ENCODE results near the gene NLRP6.
"Not testable (repeated sequence)": the region's sequence is repeated elsewhere in the genome, so short reads cannot be mapped to it uniquely, and the experiment has no call there.

NLRP6 gene

GRCh38 chr11:326842-327580 lies 48.8 kb downstream of the NLRP6 start:
- DNase-seq: peak; percentile 84

GRCh38 chr11:327581-327923 lies 49.3 kb downstream of the NLRP6 start:
- DNase-seq: no peak

GRCh38 chr11:328012-328411 lies 49.8 kb downstream of the NLRP6 start:
- DNase-seq: peak; percentile 52

DNA sequence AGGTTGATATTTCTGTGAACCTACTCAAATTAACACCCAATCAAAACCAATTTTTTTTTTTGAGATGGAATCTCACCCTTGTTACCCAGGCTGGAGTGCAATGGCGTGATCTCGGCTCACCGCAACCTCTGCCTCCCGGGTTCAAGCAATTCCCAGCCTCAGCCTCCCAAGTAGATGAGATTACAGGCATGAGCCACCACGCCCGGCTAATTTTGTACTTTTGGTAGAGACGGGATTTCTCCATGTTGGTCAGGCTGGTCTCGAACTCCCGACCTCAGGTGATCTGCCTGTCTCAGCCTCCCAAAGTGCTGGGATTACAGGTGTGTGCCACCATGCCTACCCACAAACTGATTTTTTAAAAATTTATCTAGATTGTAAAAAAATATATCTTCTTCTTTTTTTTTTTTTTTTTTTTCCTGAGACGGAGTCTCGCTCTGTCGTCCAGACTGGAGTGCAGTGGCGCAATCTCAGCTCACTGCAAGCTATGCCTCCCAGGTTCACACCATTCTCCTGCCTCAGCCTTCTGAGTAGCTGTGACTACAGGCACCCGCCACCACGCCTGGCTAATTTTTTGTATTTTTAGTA lies 50.4 kb downstream of the NLRP6 start:
- peak; percentile 44 for DNase-seq

DNA sequence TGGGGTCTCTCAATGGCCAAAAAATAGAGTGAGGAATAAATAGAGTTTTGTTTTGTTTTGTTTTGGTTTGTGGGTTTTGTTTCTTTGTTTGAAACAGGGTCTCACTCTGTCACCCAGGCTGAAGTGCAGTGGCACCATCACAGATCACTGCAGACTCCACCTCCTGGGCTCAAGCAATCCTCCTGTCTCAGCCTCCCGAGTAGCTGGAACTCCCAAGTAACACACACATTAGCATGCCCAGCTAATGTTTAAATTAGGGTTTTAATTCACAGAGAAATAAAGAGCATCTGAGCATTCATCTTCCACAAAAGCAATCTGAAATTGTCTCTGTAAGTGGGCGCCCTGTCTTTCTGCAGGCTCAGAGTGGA lies 51.7 kb downstream of the NLRP6 start:
- peak; percentile 48 for DNase-seq

DNA sequence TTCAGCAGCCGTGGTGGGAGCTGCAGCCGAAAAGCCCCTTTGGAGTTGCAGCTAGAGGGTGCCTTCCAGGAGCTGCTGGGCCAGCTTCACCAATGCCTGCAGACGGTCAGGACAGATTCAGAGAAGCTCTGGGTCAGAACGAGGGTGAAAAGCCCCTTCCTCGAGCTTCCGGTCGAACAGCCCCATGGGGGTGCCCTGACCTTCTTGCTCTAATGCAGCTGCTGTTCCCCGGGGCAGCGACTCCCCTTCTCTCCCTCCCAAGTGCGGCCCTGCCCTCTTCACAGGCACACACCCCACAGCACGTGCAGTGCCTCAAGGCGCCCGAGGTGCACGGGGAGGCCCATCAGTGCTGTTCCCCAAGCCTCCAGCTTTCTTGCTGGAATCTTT lies 52.1 kb downstream of the NLRP6 start:
- peak; percentile 57 for DNase-seq

DNA sequence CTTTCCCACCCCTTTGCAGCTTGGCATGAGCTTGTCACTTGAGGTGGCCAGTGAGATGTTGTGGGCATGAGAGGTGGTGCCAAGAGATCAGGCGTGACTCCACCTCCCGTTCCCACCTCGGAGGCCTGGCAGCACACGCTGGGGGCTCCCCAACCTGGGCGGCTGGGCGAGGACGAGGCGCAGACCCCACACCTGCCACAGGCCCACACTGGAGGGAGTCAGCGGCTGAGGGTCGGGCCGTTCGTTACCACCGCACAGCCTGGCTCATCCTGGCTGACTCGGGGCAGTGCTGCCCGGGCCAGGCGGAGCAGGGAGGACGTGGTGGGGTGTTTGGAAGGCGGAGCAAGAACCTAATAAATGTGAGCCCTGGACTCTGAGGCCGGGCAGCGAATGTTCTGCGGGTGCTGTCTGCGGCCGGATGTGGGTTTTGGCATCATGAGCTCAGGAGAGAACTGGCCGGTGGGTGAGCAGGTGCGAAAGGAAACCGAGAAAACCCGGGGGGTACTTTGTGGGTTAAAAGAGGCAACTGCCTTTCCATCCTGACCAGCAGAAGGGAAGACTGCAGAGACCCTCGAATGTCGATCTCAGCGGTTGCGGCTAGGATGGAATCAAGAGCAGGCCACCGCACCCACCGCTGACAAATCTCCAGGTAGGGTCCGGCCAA lies 52.6 kb downstream of the NLRP6 start:
- DNase-seq: peak; percentile 66

DNA sequence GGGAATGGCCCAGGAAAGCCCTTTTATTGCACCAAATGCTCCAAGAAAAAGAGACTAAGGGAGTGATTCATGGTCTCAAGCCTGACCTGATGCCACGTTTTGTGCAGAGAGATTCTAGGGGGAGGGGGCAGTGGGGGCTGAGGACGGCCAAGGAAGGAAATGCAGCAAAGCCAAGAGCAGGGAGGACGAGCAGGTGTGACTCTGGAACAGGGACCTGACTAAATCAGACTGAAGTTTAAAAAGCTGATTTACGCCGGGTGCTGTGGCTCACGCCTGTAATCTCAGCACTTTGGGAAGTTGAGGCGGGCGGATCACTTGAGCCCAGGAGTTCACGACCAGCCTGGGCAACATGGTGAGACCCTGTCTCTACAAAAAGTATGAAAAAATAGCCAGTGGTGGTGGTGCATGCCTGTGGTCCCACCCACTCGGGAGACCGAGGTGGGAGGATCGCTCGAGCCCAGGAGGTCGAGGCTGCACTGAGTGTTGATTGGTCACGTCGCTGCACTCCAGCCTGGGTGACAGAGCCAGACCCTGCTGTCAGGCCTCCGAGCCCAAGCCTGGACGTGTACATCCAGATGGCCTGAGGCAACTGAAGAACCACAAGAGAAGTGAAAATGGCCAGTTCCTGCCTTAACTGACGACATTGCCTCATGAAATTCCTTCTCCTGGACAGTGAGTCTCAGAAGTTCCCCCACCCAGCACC lies 53.3 kb downstream of the NLRP6 start:
- peak; percentile 45 for DNase-seq

DNA sequence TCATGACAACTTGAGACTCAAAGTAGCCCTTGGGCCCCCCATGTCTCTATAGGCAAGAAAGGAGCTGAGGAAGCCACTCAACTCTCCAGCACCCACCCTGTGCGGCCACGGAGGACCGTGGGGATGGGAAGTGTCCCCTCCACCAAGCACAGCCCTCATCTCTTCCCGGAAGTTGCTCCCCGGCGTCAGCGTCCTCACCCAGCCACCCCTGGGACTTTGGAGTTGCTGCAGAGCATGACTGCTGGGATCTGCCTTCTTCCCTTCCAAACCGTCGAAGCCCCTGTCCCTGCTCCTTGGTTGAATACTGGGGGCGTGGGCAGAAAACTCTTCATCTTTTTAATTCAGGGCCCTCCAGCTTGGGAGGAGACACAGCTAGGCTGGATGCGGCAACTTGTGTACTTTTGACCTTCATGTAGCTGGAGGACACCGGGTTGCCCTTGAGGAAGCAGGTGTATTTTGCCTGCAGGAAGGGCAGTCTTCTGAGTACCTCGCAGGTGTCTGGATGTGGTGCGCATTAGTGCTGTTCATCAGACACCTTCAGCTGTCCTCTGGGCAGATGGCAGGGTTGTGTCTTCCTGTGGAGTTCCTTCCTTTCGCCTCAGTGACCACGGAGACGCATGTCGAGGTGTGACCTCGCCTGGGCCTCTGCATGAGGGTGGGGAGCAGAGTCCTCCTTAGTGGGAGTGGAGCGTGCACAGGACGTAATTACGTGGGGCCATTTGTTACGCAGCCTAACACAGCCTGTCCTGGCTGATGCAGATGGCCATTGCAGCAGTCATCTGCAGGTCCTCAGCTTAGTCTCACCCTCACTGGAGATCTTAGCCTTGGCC lies 54.7 kb downstream of the NLRP6 start:
- DNase-seq: no peak

- not testable (repeated sequence) for DNase-seq
These were observed 55.5 kb downstream of the NLRP6 start for GRCh38 chr11:333616-334263.

DNA sequence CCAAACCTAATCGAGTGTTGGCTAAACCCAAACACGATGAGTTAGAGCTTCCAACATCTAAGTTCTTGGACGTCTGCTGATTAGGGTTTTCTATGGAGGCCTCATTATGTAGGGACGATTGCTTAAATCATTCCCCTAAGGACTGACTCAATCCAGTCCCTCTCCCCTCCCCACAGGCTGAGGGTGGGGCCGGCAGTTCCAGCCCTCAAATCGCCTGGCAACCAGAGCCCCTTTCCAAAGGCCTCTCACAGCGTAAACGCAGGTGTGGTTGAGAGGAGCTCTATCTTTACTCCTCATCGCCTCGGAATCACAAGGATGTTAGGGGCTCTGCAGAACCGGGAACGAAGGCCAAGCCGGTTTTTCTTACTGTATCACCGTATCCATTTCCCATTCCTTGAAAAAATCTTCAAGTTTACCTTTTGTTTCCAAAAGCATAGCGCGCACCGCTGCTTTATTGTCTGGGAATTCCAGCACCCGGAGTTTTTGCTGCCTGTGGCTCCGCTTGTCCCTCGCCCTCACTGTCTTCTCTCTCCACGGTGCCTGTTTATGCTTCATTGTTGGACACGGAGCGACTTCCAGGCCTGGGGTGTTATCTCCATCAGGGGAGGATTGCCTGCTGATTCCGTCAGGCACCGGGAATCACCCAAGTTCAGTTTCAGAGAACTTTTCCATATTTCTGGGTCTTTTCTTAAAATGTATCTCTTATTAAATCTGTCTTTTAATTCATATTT lies 56.2 kb downstream of the NLRP6 start:
- no peak for DNase-seq

Data from activated CD8-positive, alpha-beta memory T cell treated with anti-CD3 and anti-CD28 coated beads, Interleukin-2, amount 50 U/mL, for 48 hours (primary cell).